ENCODE data around the gene DLD.
A peak's percentile ranks its signal among the peaks of the same experiment; 100 is the strongest.

DLD gene

GRCh38 chr7:107940951-107941350, 50.0 kb downstream of the DLD start:
- ATAC-seq (ENCODE audit: low read depth): no peak
- Histone ChIP-seq H3K27ac (ENCODE audit: poor library complexity, severe bottlenecking) (peak overlapping the region; percentile 23), H3K9me3 (ENCODE audit: severe bottlenecking) (no peaks in the 10 kb centered on the region), H3K27me3 (ENCODE audit: insufficient read depth, poor library complexity, severe bottlenecking) (no peaks in the 10 kb centered on the region), H3K36me3 (ENCODE audit: low read depth) (peaks cover 96% of the 10 kb centered on the region), H3K4me3 (ENCODE audit: severe bottlenecking) (no peak overlapping the region), H3K4me1 (ENCODE audit: insufficient read depth, poor library complexity, severe bottlenecking) (peaks cover 14% of the 10 kb centered on the region)
- TF ChIP-seq CTCF (IDR thresholded peaks at IDR 0.05; ENCODE audit: poor library complexity, severe bottlenecking): no peak
- DNase-seq (ENCODE audit: low spot score): no peak

GRCh38 chr7:107943018-107943417, 52.0 kb downstream of the DLD start:
- ATAC-seq (ENCODE audit: low read depth) (no peak), DNase-seq (ENCODE audit: low spot score) (no peak)
- no peak for TF ChIP-seq CTCF (IDR thresholded peaks at IDR 0.05; ENCODE audit: poor library complexity, severe bottlenecking)
- peaks cover 25% of the 10 kb centered on the region for H3K4me1 ChIP-seq (ENCODE audit: insufficient read depth, poor library complexity, severe bottlenecking)
- no peaks in the 10 kb centered on the region for H3K27me3 ChIP-seq (ENCODE audit: insufficient read depth, poor library complexity, severe bottlenecking)
- peaks cover 96% of the 10 kb centered on the region for H3K36me3 ChIP-seq (ENCODE audit: low read depth)
- no peaks in the 10 kb centered on the region for H3K9me3 ChIP-seq (ENCODE audit: severe bottlenecking)
- no peak overlapping the region for H3K27ac ChIP-seq (ENCODE audit: poor library complexity, severe bottlenecking)
- no peak overlapping the region for H3K4me3 ChIP-seq (ENCODE audit: severe bottlenecking)

GRCh38 chr7:107944411-107945169, 53.6 kb downstream of the DLD start:
- DNase-seq (ENCODE audit: low spot score) (no peak), ATAC-seq (ENCODE audit: low read depth) (no peak)
- TF ChIP-seq CTCF (IDR thresholded peaks at IDR 0.05; ENCODE audit: poor library complexity, severe bottlenecking): no peak
- Histone ChIP-seq H3K4me3 (ENCODE audit: severe bottlenecking) (no peak overlapping the region), H3K27ac (ENCODE audit: poor library complexity, severe bottlenecking) (peak overlapping the region; percentile 96), H3K9me3 (ENCODE audit: severe bottlenecking) (no peaks in the 10 kb centered on the region), H3K27me3 (ENCODE audit: insufficient read depth, poor library complexity, severe bottlenecking) (no peaks in the 10 kb centered on the region), H3K4me1 (ENCODE audit: insufficient read depth, poor library complexity, severe bottlenecking) (peaks cover 34% of the 10 kb centered on the region), H3K36me3 (ENCODE audit: low read depth) (peaks cover 94% of the 10 kb centered on the region)

- H3K27me3 ChIP-seq (ENCODE audit: insufficient read depth, poor library complexity, severe bottlenecking): no peaks in the 10 kb centered on the region
- no peaks in the 10 kb centered on the region for H3K9me3 ChIP-seq (ENCODE audit: severe bottlenecking)
- H3K27ac ChIP-seq (ENCODE audit: poor library complexity, severe bottlenecking): peak overlapping the region; percentile 96
- peaks cover 94% of the 10 kb centered on the region for H3K36me3 ChIP-seq (ENCODE audit: low read depth)
- DNase-seq (ENCODE audit: low spot score): no peak
- no peak for ATAC-seq (ENCODE audit: low read depth)
- H3K4me3 ChIP-seq (ENCODE audit: severe bottlenecking): no peak overlapping the region
- H3K4me1 ChIP-seq (ENCODE audit: insufficient read depth, poor library complexity, severe bottlenecking): peaks cover 41% of the 10 kb centered on the region
- no peak for TF ChIP-seq CTCF (IDR thresholded peaks at IDR 0.05; ENCODE audit: poor library complexity, severe bottlenecking)
Measured at GRCh38 chr7:107945332-107945731, 54.3 kb downstream of the DLD start.

- Histone ChIP-seq H3K27me3 (ENCODE audit: insufficient read depth, poor library complexity, severe bottlenecking) (no peaks in the 10 kb centered on the region), H3K4me3 (ENCODE audit: severe bottlenecking) (no peak overlapping the region), H3K9me3 (ENCODE audit: severe bottlenecking) (no peaks in the 10 kb centered on the region), H3K4me1 (ENCODE audit: insufficient read depth, poor library complexity, severe bottlenecking) (peaks cover 50% of the 10 kb centered on the region), H3K36me3 (ENCODE audit: low read depth) (peaks cover 94% of the 10 kb centered on the region), H3K27ac (ENCODE audit: poor library complexity, severe bottlenecking) (peak overlapping the region; percentile 96)
- no peak for DNase-seq (ENCODE audit: low spot score)
- ATAC-seq (ENCODE audit: low read depth): peak; percentile 48
- no peak for TF ChIP-seq CTCF (IDR thresholded peaks at IDR 0.05; ENCODE audit: poor library complexity, severe bottlenecking)
Measured at GRCh38 chr7:107946451-107946850, 55.5 kb downstream of the DLD start.
